ENCODE data around the gene GMNN.

The GMNN gene

DNA sequence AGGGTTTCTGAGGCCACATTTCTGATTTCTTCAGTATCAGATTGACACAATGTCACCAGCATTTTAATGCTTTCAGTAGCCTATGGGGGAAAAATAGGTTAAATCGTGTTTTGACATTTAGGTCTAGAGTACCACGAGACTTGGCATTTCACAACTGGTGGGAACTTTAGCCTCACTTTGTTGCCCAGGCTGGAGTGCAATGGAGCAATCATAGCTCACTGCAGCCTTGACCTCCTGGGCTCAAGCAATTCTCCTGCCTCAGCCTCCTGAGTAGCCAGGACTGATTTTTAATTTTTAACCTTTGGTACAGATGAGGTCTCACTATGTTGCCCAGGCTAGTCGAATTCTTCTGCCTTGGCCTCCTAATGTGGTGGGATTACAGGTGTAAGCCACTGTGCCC, 35.0 kb downstream of the GMNN start:
- no peak for FAIRE-seq

DNA sequence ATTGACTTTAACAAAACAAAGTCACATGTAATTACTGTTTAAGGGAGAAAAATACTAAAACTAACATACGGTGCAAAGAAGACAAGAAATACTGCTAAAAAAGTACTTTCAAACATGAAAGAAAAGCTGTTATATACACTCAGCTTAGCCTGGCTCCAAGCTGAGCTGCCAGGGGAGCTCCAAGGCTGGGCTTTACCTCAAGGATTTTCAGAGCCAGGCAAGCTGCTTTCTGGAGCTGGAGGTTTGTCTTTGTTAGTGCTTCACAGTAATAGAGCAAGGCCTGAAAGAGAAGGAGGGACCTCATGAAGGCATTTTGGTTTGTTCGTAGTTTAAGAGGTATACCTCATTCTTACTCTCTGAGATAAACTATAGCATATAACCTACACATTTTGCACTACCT, 43.6 kb downstream of the GMNN start:
- FAIRE-seq = no peak

DNA sequence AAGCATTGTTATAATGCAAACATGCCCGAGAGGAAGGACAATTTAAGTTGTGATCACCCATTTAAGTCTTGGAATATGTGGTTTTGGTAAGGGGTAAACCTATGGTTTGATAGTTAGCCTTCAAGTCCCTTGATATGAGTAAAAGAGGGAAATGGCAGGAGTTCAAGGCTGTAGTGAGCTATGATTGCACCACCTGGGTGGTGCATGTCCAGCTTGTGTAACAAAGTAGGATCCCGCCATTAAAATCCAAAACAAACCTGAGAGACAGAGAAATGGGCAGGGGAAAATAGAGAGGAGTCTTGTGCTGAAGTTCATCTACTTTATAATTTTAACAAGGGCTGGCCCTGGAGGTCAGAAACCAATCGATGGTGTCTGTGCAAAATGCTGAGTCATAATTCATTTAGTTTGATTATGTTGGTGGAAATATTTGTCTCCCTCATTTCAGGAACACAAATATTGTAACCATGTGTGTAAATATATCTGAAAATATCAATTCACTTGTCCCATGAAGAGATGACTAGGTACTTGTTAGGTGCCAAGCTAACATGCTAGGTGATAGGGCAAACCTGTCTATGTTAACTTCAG, 47.2 kb downstream of the GMNN start:
- FAIRE-seq = no peak

DNA sequence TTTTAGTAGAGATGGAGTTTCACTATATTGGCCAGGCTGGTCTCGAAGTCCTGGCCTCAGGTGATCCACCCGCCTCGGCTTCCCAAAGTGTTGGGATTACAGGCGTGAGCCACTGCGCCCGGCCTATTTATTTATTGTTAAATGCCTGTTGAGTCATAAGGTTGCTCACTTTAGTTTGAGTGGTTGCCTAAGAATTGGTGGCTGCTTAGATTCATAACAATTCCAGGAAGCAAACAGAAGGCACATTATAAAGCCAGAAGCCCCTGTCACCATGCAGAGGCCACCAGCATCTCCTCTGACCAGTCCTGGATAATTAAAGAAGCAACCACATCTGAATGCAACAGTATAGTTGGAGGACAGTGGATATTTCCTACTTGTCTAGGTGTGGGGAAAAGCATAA, 48.0 kb downstream of the GMNN start:
- no peak for FAIRE-seq

DNA sequence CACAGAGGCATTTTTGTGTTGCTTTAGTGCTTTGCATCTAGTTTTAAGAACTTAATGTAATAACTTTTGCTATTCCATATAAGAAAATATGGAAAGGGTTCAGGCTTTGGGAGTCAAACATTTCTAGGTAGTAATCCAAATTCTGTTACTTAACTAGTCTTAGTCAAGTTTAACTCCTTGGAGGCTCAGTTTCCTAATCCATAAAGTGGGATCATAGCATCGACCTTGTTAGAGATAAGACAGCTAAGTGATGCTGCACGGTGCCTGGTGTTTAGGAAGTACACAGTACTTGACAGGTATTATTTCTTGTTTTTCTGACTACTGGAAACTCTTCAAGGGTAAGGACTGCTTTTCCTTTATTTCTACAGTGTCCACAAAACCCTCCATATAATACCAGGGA, 48.4 kb downstream of the GMNN start:
- no peak for FAIRE-seq

DNA sequence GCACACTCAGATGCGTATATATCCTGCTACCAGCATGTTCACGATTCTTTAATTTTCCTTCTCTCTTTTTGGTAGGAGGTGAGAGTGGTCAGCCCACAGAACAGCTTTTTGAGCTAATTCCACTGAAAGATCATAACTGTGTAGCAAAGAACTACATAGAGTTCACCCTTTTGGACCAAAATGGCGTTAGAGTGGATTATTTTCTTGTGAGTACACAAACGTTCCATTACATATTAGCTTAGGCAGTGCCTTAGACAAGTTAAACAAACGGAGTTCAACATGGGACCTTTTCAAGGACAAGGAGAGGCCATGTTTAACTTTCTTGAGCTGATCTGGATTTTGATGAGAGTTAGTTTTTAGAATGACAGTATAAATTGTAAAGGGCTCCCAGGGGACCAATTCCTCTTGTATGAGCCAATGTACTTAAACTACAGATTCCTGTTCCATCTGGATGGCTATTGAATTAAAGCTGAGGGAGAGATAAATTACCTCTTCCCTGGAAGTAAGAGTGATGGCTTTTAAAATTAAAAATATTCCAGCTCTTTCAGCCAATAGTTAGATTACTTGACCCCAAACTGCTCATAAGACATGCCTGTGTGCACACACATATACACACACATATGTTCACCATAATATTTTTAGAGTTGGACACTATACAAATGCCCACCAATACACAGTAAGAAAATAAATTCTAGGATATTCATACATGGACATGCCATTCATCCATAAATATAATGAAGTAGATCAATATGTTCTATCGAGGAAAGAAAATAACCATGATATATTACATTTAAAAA, 49.6 kb downstream of the GMNN start:
- FAIRE-seq = peak; percentile 33

DNA sequence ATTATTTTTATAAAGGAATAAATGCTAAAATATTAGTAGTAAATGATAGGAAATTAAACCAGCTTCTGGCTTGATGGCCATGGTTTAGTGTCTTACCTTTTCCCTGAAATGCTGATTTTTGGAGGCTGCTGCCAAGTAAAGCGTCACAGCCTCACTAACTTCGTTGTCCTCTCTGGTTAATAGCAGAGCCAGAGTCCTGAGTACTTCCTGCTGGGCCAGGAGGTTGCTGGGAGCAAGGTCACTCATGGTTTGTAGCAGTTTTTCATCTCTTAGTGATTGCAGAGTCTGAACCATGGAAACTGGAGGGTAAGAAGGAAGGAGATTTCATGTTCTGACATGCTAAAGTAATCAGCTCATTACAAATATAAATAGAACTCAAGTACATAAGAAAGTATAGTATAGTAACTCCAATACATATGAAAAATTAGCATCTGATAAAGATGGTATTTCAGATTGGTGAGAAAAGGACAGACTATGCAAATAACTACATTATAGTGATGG, 50.4 kb downstream of the GMNN start:
- FAIRE-seq = no peak

DNA sequence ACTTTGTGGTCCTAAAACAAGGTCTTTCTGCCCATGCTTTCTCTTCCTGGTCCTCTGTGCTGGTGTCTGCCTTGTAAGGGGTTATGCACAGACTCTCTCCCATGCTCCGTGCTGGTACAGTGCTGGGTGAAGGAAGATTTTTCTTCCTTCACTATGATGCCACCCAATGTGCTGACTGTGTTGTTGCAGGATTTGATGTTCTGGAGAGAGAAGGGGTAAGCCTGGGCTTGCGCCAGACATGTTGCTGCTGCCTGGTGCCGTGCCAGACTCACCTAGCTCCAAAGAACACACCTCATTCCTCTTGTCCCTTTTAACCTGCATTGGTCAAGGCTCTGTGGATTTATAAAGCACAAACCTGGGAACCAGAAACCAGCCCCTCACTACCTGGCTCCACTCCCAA, 52.4 kb downstream of the GMNN start:
- no peak for FAIRE-seq

DNA sequence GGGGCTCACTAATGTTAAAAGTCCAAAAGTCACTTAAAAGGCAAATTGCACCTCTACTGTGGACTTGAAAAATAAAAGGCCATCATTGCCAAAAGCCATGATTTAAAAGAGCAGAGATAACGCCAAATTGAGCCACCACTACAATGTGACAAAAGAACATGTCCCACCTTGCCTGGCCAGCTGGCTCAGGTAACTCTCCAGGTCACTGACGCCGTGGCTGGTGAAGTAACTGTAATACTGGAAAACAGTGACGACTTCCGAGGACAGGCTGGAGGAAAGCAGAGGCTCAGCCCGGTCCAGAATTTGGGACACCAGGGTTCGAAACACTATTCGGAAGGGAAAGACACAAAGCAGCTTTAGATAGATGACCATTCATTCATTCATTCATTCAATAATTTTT, 53.2 kb downstream of the GMNN start:
- no peak for FAIRE-seq

DNA sequence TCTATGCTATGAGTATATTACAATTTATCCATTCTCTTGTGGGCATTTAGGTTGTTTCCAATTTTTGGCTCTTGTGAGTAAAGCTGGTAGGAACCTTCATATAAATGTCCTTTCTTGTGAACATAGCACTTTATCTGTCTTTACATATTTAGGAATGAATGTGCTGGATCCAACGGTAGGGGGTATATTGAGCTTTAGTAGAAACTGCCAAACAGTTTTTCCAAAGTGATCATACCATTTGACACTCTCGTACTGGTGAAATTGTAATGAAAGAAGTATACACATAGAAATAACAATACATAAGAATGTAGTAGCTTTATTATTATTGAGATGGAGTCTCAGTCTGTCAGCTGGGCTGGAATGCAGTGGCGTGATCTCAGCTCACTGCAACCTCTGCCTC, 54.9 kb downstream of the GMNN start:
- FAIRE-seq = no peak

DNA sequence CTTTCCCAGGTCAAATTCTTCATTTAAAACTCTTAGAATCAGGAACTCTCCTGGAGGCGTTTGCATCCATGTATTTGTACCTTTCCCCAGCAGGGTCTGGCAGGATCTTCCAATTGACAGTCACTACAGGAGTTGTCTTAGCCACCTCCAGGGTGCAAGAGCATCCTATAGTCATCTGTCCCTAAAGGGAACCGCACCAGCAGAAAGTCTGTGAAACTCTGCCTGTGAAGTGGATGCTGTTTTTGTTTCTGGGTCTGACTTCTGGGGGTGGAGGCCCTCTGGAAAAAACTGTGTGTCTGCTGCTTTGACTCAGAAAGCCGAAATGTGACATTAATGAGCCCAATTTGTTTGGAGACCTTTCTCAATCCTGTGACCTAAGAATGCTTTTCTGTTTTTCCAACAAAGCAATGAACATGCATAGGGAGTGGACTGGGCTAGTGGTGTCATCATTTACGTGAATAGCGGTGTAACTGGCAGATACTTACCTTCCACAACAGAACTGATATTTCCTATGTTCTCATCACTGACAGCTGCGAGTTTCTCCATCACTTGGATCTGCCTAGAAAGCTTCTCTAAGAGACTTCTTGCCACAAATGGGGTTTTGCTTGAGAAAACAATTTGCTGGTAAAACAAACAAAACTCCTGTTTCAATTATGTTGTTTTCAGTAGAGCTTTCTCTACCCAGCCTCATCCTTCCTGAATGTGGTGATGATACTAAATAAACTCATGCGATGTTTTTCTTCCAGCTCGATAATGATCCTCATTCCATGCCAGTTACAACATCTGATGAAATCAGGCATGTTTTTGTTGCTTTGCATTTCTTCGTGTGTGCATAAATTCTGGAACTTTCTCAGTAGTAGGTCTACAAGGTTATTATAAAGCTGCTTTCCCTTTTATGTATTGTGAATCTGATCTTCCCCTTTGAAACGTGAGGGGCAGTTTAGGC, 57.3 kb downstream of the GMNN start:
- FAIRE-seq = no peak

DNA sequence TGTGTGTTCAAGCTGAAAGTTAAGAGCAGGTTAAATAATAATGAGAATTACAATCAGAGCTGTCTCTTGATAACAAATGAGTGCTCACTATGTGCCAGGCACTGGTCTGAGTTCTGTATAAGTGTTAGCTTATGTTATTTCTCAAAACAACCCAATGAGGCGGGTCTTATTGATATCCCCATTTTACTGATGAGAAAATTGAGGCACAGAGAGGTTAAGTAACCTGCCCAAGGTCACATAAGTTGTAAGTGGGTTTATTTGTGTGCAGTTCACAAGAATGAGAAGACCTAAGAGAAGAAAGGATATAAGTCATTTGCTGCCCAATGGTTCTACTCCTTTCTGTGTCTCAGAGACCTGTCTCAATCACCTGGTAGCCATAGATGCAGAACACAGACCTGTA, 58.1 kb downstream of the GMNN start:
- no peak for FAIRE-seq

DNA sequence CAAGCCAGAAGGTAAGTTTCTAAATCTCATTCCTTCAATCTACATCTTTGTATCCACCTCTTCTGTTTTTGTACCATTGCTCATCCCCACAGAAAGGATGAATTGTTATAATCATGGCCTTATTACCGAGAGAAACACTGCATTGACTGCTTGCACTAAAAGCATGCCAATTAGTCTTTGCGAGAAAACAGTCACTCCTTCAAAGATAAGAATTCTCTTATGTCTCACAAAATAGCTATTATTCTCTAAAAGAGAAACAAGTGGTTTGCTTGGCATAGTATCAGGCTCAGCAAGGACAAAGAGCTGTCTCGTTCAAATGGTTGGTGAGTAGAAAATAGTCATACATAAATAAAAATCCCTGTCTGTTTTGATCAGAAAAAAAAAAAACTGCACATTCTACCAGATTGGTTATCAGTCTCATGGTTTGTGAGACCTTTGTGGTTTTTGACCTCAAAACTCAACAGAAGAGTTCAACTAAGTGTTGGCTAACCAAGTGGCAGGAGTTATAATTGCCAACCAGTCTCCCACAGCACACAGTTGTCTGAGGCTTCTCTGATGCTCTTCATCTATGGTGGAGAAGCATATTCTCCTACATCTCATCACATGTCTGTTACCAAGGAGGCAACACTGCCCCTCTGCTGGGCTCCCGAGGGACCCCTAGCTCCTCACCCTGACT, 59.1 kb downstream of the GMNN start:
- FAIRE-seq = no peak

All from endometrium (tissue), 2 donors.